ENCODE data around the gene DIAPH2.

Gene DIAPH2

DNA sequence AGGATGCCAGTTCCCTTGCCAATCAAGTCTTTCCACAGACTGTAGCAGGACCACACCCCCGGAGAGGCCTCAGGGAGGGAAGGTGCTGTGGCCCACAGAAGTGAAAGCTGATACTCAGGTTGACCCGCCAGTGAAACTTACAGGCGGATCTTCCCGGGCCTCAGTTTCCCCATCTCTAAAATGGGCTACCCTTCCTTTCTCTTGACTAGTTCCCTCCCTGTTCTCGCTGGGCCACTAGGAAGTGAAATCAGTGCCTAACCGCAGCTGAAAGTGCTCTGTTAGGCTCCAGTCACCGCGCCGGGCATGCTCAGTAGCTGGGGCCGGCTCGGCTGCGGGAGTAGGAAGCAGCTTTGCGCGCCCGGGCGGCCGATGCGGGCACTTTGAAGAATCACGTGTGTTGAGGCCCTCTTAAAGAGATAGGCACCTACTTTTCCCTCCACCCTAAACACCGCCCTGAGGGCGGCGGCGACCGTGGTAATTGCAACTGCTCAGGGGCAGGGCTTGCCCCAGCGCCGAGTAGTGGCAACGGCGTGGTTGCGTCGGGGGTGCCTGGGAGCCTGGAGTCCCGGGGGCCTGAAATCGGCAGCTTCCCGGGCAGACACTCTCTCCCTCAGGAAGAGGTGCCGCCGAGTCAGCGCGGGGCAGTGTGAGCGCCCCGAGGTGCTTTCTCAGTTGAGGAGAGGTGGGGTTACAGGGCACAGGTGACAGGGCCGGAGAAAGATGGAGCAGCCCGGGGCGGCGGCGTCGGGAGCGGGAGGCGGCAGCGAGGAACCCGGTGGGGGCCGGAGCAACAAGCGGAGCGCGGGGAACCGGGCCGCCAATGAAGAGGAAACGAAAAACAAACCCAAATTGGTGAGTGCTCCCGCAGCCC, at the start of gene DIAPH2:
Gene DIAPH2 (plus strand): TSS at position 504 of the 871 bp plus-strand sequence.
- H3K27ac ChIP-seq (ENCODE audit: low read length) = no peak within 1 kb of the TSS
- H3K36me3 ChIP-seq (ENCODE audit: control insufficient read depth, insufficient read depth, low read length) = no peaks in the 10 kb centered on the region
- no CpG with 5 or more reads among the region's 57 CpGs for WGBS (ENCODE audit: insufficient coverage, insufficient read length)
- no peaks in the 10 kb centered on the region for H3K27me3 ChIP-seq (ENCODE audit: control insufficient read depth, insufficient read depth, low read length)
- peak within 1 kb of the TSS; percentile 73; the same call in 1 of the 2 replicates for H3K4me3 ChIP-seq (ENCODE audit: low read length)
- peak; percentile 25 for DNase-seq (ENCODE audit: low read depth, low spot score)
- H3K4me1 ChIP-seq (ENCODE audit: control insufficient read depth, insufficient read depth, low read length) = no peaks in the 10 kb centered on the region; the same call in 1 of the 2 replicates
- no peaks in the 10 kb centered on the region for H3K9me3 ChIP-seq (ENCODE audit: control insufficient read depth, insufficient read depth, low read length)

GRCh38 chrX:96650023-96650422, 34.6 kb upstream of the DIAPH2 start:
- Histone ChIP-seq H3K4me1 (ENCODE audit: control insufficient read depth, insufficient read depth, low read length) (no peaks in the 10 kb centered on the region), H3K36me3 (ENCODE audit: control insufficient read depth, insufficient read depth, low read length) (no peaks in the 10 kb centered on the region), H3K27ac (ENCODE audit: low read length) (no peak overlapping the region), H3K4me3 (ENCODE audit: low read length) (no peak overlapping the region), H3K27me3 (ENCODE audit: control insufficient read depth, insufficient read depth, low read length) (no peaks in the 10 kb centered on the region), H3K9me3 (ENCODE audit: control insufficient read depth, insufficient read depth, low read length) (no peaks in the 10 kb centered on the region)
- no CpG with 5 or more reads among the region's 2 CpGs for whole genome bisulfite sequencing (ENCODE audit: insufficient coverage, insufficient read length)
- no peak for DNase-seq (ENCODE audit: low read depth, low spot score)

DNA sequence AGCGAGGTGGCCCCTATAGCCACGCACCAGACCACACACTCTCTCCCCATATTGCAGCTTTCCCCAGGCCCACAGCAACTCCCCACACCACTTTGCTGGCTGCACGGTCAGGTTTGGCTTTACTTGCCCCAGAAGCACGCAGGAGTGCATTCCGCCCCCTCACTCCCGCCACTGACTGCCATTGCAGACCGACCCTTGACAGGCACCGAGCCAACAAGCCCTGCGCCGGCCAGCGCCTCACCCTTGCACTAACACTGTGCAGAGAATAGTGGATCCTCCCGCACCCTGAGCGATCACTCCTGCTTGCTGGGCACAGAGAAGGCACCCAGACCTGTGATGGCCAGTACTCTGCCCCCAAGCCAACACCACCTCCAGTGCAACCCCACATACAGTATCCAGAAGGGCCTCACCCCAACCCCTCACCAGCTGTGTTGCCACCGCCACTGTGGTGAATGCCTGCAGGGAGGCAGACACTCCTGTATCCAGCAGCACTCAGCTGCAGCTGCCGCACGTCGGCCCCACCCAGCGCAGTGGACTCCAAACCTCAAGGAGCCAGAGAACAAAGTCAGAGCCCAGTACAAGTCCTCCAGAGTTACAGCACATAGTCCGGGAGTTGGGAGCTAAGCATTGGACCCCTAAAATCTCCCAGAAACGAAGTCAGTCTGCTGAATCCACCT, 28.6 kb upstream of the DIAPH2 start:
- WGBS (ENCODE audit: insufficient coverage, insufficient read length) = no CpG with 5 or more reads among the region's 20 CpGs
- H3K27ac ChIP-seq (ENCODE audit: low read length) = no peak overlapping the region
- no peak overlapping the region for H3K4me3 ChIP-seq (ENCODE audit: low read length)
- H3K9me3 ChIP-seq (ENCODE audit: control insufficient read depth, insufficient read depth, low read length) = no peaks in the 10 kb centered on the region
- no peaks in the 10 kb centered on the region for H3K27me3 ChIP-seq (ENCODE audit: control insufficient read depth, insufficient read depth, low read length)
- H3K36me3 ChIP-seq (ENCODE audit: control insufficient read depth, insufficient read depth, low read length) = no peaks in the 10 kb centered on the region
- no peaks in the 10 kb centered on the region for H3K4me1 ChIP-seq (ENCODE audit: control insufficient read depth, insufficient read depth, low read length)
- DNase-seq (ENCODE audit: low read depth, low spot score) = no peak

DNA sequence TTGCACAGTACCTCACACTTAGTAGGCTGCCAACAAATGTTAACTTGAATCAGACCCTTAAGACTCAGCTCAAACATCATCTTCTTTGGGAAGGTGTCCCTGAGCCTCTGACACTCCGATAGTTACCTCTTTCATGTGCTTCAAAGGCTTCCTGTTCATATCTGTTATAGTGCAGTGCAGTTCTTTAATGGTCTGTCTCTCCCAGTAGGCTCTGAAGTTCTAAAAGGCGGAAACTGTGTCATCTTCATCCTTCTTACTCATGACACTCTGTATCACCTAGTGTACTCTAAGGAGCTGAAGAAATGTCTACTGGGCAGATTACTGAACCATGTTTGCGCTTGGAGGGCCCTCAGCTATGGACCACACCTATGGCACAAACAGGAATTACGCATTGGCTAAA, 2.1 kb upstream of the DIAPH2 start:
- Histone ChIP-seq H3K27me3 (ENCODE audit: control insufficient read depth, insufficient read depth, low read length) (no peaks in the 10 kb centered on the region), H3K27ac (ENCODE audit: low read length) (no peak overlapping the region), H3K4me1 (ENCODE audit: control insufficient read depth, insufficient read depth, low read length) (no peaks in the 10 kb centered on the region; the same call in 1 of the 2 replicates), H3K4me3 (ENCODE audit: low read length) (no peak overlapping the region), H3K9me3 (ENCODE audit: control insufficient read depth, insufficient read depth, low read length) (no peaks in the 10 kb centered on the region), H3K36me3 (ENCODE audit: control insufficient read depth, insufficient read depth, low read length) (no peaks in the 10 kb centered on the region)
- DNase-seq (ENCODE audit: low read depth, low spot score) = no peak
- WGBS (ENCODE audit: insufficient coverage, insufficient read length) = no CpG with 5 or more reads among the region's 4 CpGs

DNA sequence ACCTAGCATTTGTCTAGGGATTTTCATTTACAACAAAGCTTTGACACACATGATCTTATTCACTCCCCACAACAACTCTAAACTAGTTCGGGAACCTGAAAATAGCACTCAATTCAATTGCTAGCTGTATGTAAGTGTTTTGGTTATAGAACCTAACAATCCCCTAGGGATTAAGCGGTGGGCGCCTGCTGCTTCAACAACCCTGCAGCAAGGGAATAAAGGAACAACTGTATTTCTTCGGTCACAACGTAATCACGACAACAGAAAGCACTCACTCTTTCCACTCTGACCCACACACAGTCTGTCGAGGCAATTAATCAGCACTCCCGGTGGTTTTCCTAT, 674 bp upstream of the DIAPH2 start:
- Histone ChIP-seq H3K36me3 (ENCODE audit: control insufficient read depth, insufficient read depth, low read length) (no peaks in the 10 kb centered on the region), H3K4me3 (ENCODE audit: low read length) (no peak overlapping the region; the same call in 1 of the 2 replicates), H3K9me3 (ENCODE audit: control insufficient read depth, insufficient read depth, low read length) (no peaks in the 10 kb centered on the region), H3K27ac (ENCODE audit: low read length) (no peak overlapping the region), H3K4me1 (ENCODE audit: control insufficient read depth, insufficient read depth, low read length) (no peaks in the 10 kb centered on the region; the same call in 1 of the 2 replicates), H3K27me3 (ENCODE audit: control insufficient read depth, insufficient read depth, low read length) (no peaks in the 10 kb centered on the region)
- no CpG with 5 or more reads among the region's 8 CpGs for WGBS (ENCODE audit: insufficient coverage, insufficient read length)
- no peak for DNase-seq (ENCODE audit: low read depth, low spot score)

GRCh38 chrX:96685210-96686099, 813 bp downstream of the DIAPH2 start:
- Histone ChIP-seq H3K36me3 (ENCODE audit: control insufficient read depth, insufficient read depth, low read length) (no peaks in the 10 kb centered on the region), H3K4me1 (ENCODE audit: control insufficient read depth, insufficient read depth, low read length) (no peaks in the 10 kb centered on the region; the same call in 1 of the 2 replicates), H3K4me3 (ENCODE audit: low read length) (peak overlapping the region; percentile 73; the same call in 1 of the 2 replicates), H3K9me3 (ENCODE audit: control insufficient read depth, insufficient read depth, low read length) (no peaks in the 10 kb centered on the region), H3K27me3 (ENCODE audit: control insufficient read depth, insufficient read depth, low read length) (no peaks in the 10 kb centered on the region), H3K27ac (ENCODE audit: low read length) (no peak overlapping the region)
- DNase-seq (ENCODE audit: low read depth, low spot score) = no peak
- WGBS (ENCODE audit: insufficient coverage, insufficient read length) = no CpG with 5 or more reads among the region's 38 CpGs

DNA sequence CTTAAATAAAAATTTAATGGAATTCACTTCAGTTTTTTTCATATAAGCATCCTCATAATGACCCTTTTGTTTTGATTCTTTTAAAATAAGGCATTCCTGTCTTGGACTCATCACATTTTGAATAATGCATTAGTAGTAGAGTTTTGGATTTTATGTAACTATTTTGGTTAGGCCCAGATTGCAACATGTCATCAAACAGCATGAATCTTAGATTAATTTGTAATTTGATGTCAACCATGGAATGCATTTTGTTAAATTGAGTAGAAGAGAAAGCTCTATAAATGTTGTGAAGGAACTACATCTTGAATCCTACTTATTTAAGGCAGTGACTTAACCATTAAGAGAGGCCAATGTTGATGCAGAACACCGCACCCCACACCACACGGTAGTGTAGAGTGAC, 3.1 kb downstream of the DIAPH2 start:
- Histone ChIP-seq H3K4me3 (ENCODE audit: low read length) (no peak overlapping the region), H3K9me3 (ENCODE audit: control insufficient read depth, insufficient read depth, low read length) (no peaks in the 10 kb centered on the region), H3K27me3 (ENCODE audit: control insufficient read depth, insufficient read depth, low read length) (no peaks in the 10 kb centered on the region), H3K4me1 (ENCODE audit: control insufficient read depth, insufficient read depth, low read length) (no peaks in the 10 kb centered on the region; the same call in 1 of the 2 replicates), H3K27ac (ENCODE audit: low read length) (no peak overlapping the region), H3K36me3 (ENCODE audit: control insufficient read depth, insufficient read depth, low read length) (no peaks in the 10 kb centered on the region)
- no CpG with 5 or more reads among the region's 2 CpGs for WGBS (ENCODE audit: insufficient coverage, insufficient read length)
- no peak for DNase-seq (ENCODE audit: low read depth, low spot score)

DNA sequence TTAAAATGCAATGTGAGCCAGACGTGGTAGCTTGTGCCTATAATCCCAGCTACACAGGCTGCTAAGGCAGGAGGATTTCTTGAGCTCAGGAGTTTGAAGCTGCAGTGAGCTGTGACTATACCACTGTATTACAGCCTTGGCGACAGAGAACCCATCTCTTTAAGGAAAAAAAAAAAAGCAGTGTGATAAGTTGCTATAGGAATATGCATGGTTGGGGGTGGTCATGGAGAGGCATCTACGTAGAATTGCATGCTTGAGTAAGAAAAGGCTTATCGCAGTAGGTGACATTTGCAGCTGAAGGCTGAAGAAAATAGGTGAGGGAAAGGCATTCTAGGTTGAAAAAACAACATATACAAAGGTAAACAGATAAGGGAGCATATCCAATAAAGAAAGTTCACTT, 4.1 kb downstream of the DIAPH2 start:
- Histone ChIP-seq H3K27me3 (ENCODE audit: control insufficient read depth, insufficient read depth, low read length) (no peaks in the 10 kb centered on the region), H3K4me3 (ENCODE audit: low read length) (no peak overlapping the region), H3K4me1 (ENCODE audit: control insufficient read depth, insufficient read depth, low read length) (no peaks in the 10 kb centered on the region; the same call in 1 of the 2 replicates), H3K27ac (ENCODE audit: low read length) (no peak overlapping the region), H3K9me3 (ENCODE audit: control insufficient read depth, insufficient read depth, low read length) (no peaks in the 10 kb centered on the region), H3K36me3 (ENCODE audit: control insufficient read depth, insufficient read depth, low read length) (no peaks in the 10 kb centered on the region)
- DNase-seq (ENCODE audit: low read depth, low spot score) = no peak
- WGBS (ENCODE audit: insufficient coverage, insufficient read length) = no CpG with 5 or more reads among the region's 4 CpGs

- DNase-seq (ENCODE audit: low read depth, low spot score) = no peak
- H3K9me3 ChIP-seq (ENCODE audit: control insufficient read depth, insufficient read depth, low read length) = no peaks in the 10 kb centered on the region
- H3K27me3 ChIP-seq (ENCODE audit: control insufficient read depth, insufficient read depth, low read length) = no peaks in the 10 kb centered on the region
- no peaks in the 10 kb centered on the region for H3K36me3 ChIP-seq (ENCODE audit: control insufficient read depth, insufficient read depth, low read length)
- H3K4me1 ChIP-seq (ENCODE audit: control insufficient read depth, insufficient read depth, low read length) = no peaks in the 10 kb centered on the region
- no peak overlapping the region for H3K27ac ChIP-seq (ENCODE audit: low read length)
- WGBS (ENCODE audit: insufficient coverage, insufficient read length) = no CpG with 5 or more reads among the region's 2 CpGs
- no peak overlapping the region for H3K4me3 ChIP-seq (ENCODE audit: low read length)
Measured at GRCh38 chrX:96689991-96690390, 5.3 kb downstream of the DIAPH2 start.

GRCh38 chrX:96692454-96692853, 7.8 kb downstream of the DIAPH2 start:
- no peak for DNase-seq (ENCODE audit: low read depth, low spot score)

More at GRCh38 chrX:96692454-96692853, 7.8 kb downstream of the DIAPH2 start:
- Histone ChIP-seq H3K4me3 (ENCODE audit: low read length) (no peak overlapping the region), H3K4me1 (ENCODE audit: control insufficient read depth, insufficient read depth, low read length) (no peaks in the 10 kb centered on the region), H3K27ac (ENCODE audit: low read length) (no peak overlapping the region), H3K36me3 (ENCODE audit: control insufficient read depth, insufficient read depth, low read length) (no peaks in the 10 kb centered on the region), H3K27me3 (ENCODE audit: control insufficient read depth, insufficient read depth, low read length) (no peaks in the 10 kb centered on the region), H3K9me3 (ENCODE audit: control insufficient read depth, insufficient read depth, low read length) (no peaks in the 10 kb centered on the region)
- WGBS (ENCODE audit: insufficient coverage, insufficient read length) = no CpG with 5 or more reads among the region's 1 CpG

Data from iPS DF 6.9 (cell line).